GM12874 (cell line): ENCODE results near the gene CPT1C.

Experiments
- CTCF ChIP-seq: IDR thresholded peaks from 2 replicates; pipeline ENCODE4 v1.5.1; 2011; ENCODE audit warnings: low read depth, mild to moderate bottlenecking, control low read depth, low read length, moderate library complexity; ENCODE audit not compliant: insufficient read depth

CPT1C gene

GRCh38 chr19:49704888-49705642 lies 14.1 kb downstream of the CPT1C start:
- TF ChIP-seq CTCF = no peak

GRCh38 chr19:49705919-49706318 lies 15.0 kb downstream of the CPT1C start:
- no peak for TF ChIP-seq CTCF

GRCh38 chr19:49710372-49710951 lies 19.5 kb downstream of the CPT1C start:
- no peak for TF ChIP-seq CTCF

- TF ChIP-seq CTCF = no peak
Observed at GRCh38 chr19:49712397-49712859, 21.5 kb downstream of the CPT1C start.

GRCh38 chr19:49713236-49713845 lies 22.4 kb downstream of the CPT1C start:
- no peak for TF ChIP-seq CTCF

- TF ChIP-seq CTCF = no peak
Observed at GRCh38 chr19:49716154-49716553, 25.2 kb downstream of the CPT1C start.

- no peak for TF ChIP-seq CTCF
Observed at GRCh38 chr19:49718511-49718910, 27.6 kb downstream of the CPT1C start.
